ENCODE measurements around the gene SORBS1.

DNA sequence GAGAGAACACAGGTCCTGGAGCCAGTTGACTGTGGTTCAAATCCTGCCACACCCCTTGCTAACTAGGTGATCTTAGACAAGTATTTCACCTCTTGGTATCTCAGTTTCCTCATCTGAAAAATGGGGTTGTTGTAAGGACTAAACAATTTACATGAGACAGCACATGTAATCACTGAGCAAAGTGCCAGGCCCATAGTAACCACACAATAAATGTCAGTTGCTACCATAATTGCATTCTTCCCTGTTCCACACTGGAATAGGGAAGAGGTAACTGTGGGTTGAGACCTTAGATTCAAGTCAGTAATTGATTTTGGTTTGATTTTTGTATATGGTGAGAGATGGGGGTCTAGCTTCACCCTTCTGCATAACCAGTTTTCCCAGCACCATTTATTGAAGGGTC lies 179.0 kb downstream of the SORBS1 start:
- no peak for TF ChIP-seq EZH2 (IDR thresholded peaks at IDR 0.05; ENCODE audit: insufficient read depth, poor library complexity, severe bottlenecking)
- TF ChIP-seq EZH2phosphoT487 (IDR thresholded peaks at IDR 0.05; ENCODE audit: insufficient read depth, low read depth) = no peak

All from GM23248 (cell line).